ENCODE measurements around the gene FOXL2NB.

The FOXL2NB gene

GRCh38 chr3:138948371-138949001 lies 1.5 kb downstream of the FOXL2NB start:
- no peak overlapping the region for H2BK5ac ChIP-seq (ENCODE audit: low read depth, low read length, poor library complexity, severe bottlenecking)
- no peaks in the 10 kb centered on the region for H3K9me3 ChIP-seq (ENCODE audit: control insufficient read depth, low read length)
- H2AK5ac ChIP-seq (ENCODE audit: low read length, severe bottlenecking) = no peak overlapping the region
- no peak overlapping the region for H3K23ac ChIP-seq (ENCODE audit: low read length in 2 of 2)
- no peak overlapping the region for H3K4ac ChIP-seq (ENCODE audit: low read depth in 1 of 2, low read length in 2 of 2)
- no peak overlapping the region for H3K27ac ChIP-seq (ENCODE audit: low read length, poor library complexity, severe bottlenecking)
- H2AFZ ChIP-seq (ENCODE audit: low read depth, low read length) = no peak overlapping the region
- no peak overlapping the region for H3K14ac ChIP-seq (ENCODE audit: low read length in 2 of 2)
- peaks cover 84 to 89% of the 10 kb centered on the region in 2 experiments for H3K27me3 ChIP-seq (ENCODE audit: control insufficient read depth in 1 of 2, insufficient read depth in 1 of 2, low read length in 2 of 2)
- H2BK120ac ChIP-seq (ENCODE audit: low read depth, low read length) = no peak overlapping the region
- DNase-seq = no peak
- no peak overlapping the region for H3K4me2 ChIP-seq (ENCODE audit: low read length, poor library complexity, severe bottlenecking)
- H3K18ac ChIP-seq (ENCODE audit: low read depth in 1 of 2, low read length in 2 of 2) = no peak overlapping the region
- H3K9ac ChIP-seq (ENCODE audit: low read length) = no peak overlapping the region
- peaks cover 0 to 3% of the 10 kb centered on the region in 2 experiments for H3K36me3 ChIP-seq (ENCODE audit: control insufficient read depth in 1 of 2, insufficient read depth in 2 of 2, low read depth in 1 of 2, low read length in 2 of 2)
- H2BK12ac ChIP-seq (ENCODE audit: low read length in 2 of 2) = no peak overlapping the region
- peaks cover 46% of the 10 kb centered on the region for H3K4me1 ChIP-seq (ENCODE audit: control insufficient read depth, insufficient read depth, low read depth, low read length)
- H3K79me1 ChIP-seq (replicated peaks; ENCODE audit: low read length, poor library complexity, severe bottlenecking) = no peaks in the 10 kb centered on the region
- no peak overlapping the region for H4K91ac ChIP-seq (ENCODE audit: low read length)
- H4K8ac ChIP-seq (ENCODE audit: low read length) = no peak overlapping the region
- no peak overlapping the region for H3K4me3 ChIP-seq (ENCODE audit: insufficient read depth in 1 of 2, low read depth in 1 of 2, low read length in 2 of 2)
- H2BK15ac ChIP-seq (ENCODE audit: low read depth, poor library complexity, severe bottlenecking) = no peak overlapping the region
- WGBS = 55% methylated on average over 3 of the region's 3 CpGs

- Histone ChIP-seq H3K9ac (ENCODE audit: low read length) (no peak overlapping the region), H3K79me1 (replicated peaks; ENCODE audit: low read length, poor library complexity, severe bottlenecking) (no peaks in the 10 kb centered on the region), H3K4me2 (ENCODE audit: low read length, poor library complexity, severe bottlenecking) (peak overlapping the region; percentile 88), H4K8ac (ENCODE audit: low read length) (no peak overlapping the region), H2BK15ac (ENCODE audit: low read depth, poor library complexity, severe bottlenecking) (no peak overlapping the region), H3K14ac (ENCODE audit: low read length in 2 of 2) (no peak overlapping the region), H3K4me1 (ENCODE audit: control insufficient read depth, insufficient read depth, low read depth, low read length) (peaks cover 46% of the 10 kb centered on the region), H3K23ac (ENCODE audit: low read length in 2 of 2) (no peak overlapping the region), H3K18ac (ENCODE audit: low read depth in 1 of 2, low read length in 2 of 2) (no peak overlapping the region), H3K36me3 (ENCODE audit: control insufficient read depth in 1 of 2, insufficient read depth in 2 of 2, low read depth in 1 of 2, low read length in 2 of 2) (peaks cover 0 to 3% of the 10 kb centered on the region in 2 experiments), H4K91ac (ENCODE audit: low read length) (no peak overlapping the region), H3K9me3 (ENCODE audit: control insufficient read depth, low read length) (no peaks in the 10 kb centered on the region), H2BK12ac (ENCODE audit: low read length in 2 of 2) (no peak overlapping the region), H3K4me3 (ENCODE audit: insufficient read depth in 1 of 2, low read depth in 1 of 2, low read length in 2 of 2) (no peak overlapping the region), H3K4ac (ENCODE audit: low read depth in 1 of 2, low read length in 2 of 2) (no peak overlapping the region), H2BK5ac (ENCODE audit: low read depth, low read length, poor library complexity, severe bottlenecking) (no peak overlapping the region), H3K27ac (ENCODE audit: low read length, poor library complexity, severe bottlenecking) (no peak overlapping the region), H2AFZ (ENCODE audit: low read depth, low read length) (no peak overlapping the region), H3K27me3 (ENCODE audit: control insufficient read depth in 1 of 2, insufficient read depth in 1 of 2, low read length in 2 of 2) (peaks cover 78 to 89% of the 10 kb centered on the region in 2 experiments), H2BK120ac (ENCODE audit: low read depth, low read length) (no peak overlapping the region), H2AK5ac (ENCODE audit: low read length, severe bottlenecking) (no peak overlapping the region)
- DNase-seq = no peak
- 26% methylated on average over 5 of the region's 5 CpGs for WGBS
Observed at GRCh38 chr3:138949002-138949418, 2.0 kb downstream of the FOXL2NB start.

GRCh38 chr3:138949445-138950005 lies 2.5 kb downstream of the FOXL2NB start:
- peak overlapping the region in 1 of 2 experiments; percentile 91 for H3K23ac ChIP-seq (ENCODE audit: low read length in 2 of 2)
- no peak overlapping the region for H3K27ac ChIP-seq (ENCODE audit: low read length, poor library complexity, severe bottlenecking)
- no peak overlapping the region for H4K8ac ChIP-seq (ENCODE audit: low read length)
- H3K79me1 ChIP-seq (replicated peaks; ENCODE audit: low read length, poor library complexity, severe bottlenecking) = no peaks in the 10 kb centered on the region
- peaks cover 74 to 88% of the 10 kb centered on the region in 2 experiments for H3K27me3 ChIP-seq (ENCODE audit: control insufficient read depth in 1 of 2, insufficient read depth in 1 of 2, low read length in 2 of 2)
- H3K36me3 ChIP-seq (ENCODE audit: control insufficient read depth in 1 of 2, insufficient read depth in 2 of 2, low read depth in 1 of 2, low read length in 2 of 2) = peaks cover 0 to 3% of the 10 kb centered on the region in 2 experiments
- no peak overlapping the region for H2BK120ac ChIP-seq (ENCODE audit: low read depth, low read length)
- no peak overlapping the region for H2BK12ac ChIP-seq (ENCODE audit: low read length in 2 of 2)
- H3K14ac ChIP-seq (ENCODE audit: low read length in 2 of 2) = peak overlapping the region in 1 of 2 experiments; percentile 39
- H3K9ac ChIP-seq (ENCODE audit: low read length) = no peak overlapping the region
- no peak overlapping the region for H2BK15ac ChIP-seq (ENCODE audit: low read depth, poor library complexity, severe bottlenecking)
- H3K4me2 ChIP-seq (ENCODE audit: low read length, poor library complexity, severe bottlenecking) = peak overlapping the region; percentile 88
- H3K4me3 ChIP-seq (ENCODE audit: insufficient read depth in 1 of 2, low read depth in 1 of 2, low read length in 2 of 2) = peak overlapping the region; percentile 54 to 66
- H3K9me3 ChIP-seq (ENCODE audit: control insufficient read depth, low read length) = no peaks in the 10 kb centered on the region
- H2BK5ac ChIP-seq (ENCODE audit: low read depth, low read length, poor library complexity, severe bottlenecking) = no peak overlapping the region
- 3% methylated on average over 27 of the region's 27 CpGs for WGBS
- H2AK5ac ChIP-seq (ENCODE audit: low read length, severe bottlenecking) = no peak overlapping the region
- peaks cover 44% of the 10 kb centered on the region for H3K4me1 ChIP-seq (ENCODE audit: control insufficient read depth, insufficient read depth, low read depth, low read length)
- no peak overlapping the region for H3K4ac ChIP-seq (ENCODE audit: low read depth in 1 of 2, low read length in 2 of 2)
- H3K18ac ChIP-seq (ENCODE audit: low read depth in 1 of 2, low read length in 2 of 2) = no peak overlapping the region
- no peak for DNase-seq
- H4K91ac ChIP-seq (ENCODE audit: low read length) = no peak overlapping the region
- peak overlapping the region; percentile 37 for H2AFZ ChIP-seq (ENCODE audit: low read depth, low read length)

- no peak overlapping the region for H4K8ac ChIP-seq (ENCODE audit: low read length)
- no peaks in the 10 kb centered on the region for H3K9me3 ChIP-seq (ENCODE audit: control insufficient read depth, low read length)
- H3K18ac ChIP-seq (ENCODE audit: low read depth in 1 of 2, low read length in 2 of 2) = no peak overlapping the region
- no peak overlapping the region for H3K9ac ChIP-seq (ENCODE audit: low read length)
- H4K91ac ChIP-seq (ENCODE audit: low read length) = no peak overlapping the region
- no peak overlapping the region for H2BK120ac ChIP-seq (ENCODE audit: low read depth, low read length)
- no peaks in the 10 kb centered on the region for H3K79me1 ChIP-seq (replicated peaks; ENCODE audit: low read length, poor library complexity, severe bottlenecking)
- peak overlapping the region; percentile 37 for H2AFZ ChIP-seq (ENCODE audit: low read depth, low read length)
- DNase-seq = peak; percentile 36
- H3K14ac ChIP-seq (ENCODE audit: low read length in 2 of 2) = peak overlapping the region in 1 of 2 experiments; percentile 39
- H2BK12ac ChIP-seq (ENCODE audit: low read length in 2 of 2) = no peak overlapping the region
- no peak overlapping the region for H2AK5ac ChIP-seq (ENCODE audit: low read length, severe bottlenecking)
- WGBS = 4% methylated on average over 53 of the region's 53 CpGs
- no peak overlapping the region for H2BK5ac ChIP-seq (ENCODE audit: low read depth, low read length, poor library complexity, severe bottlenecking)
- no peaks in the 10 kb centered on the region for H3K36me3 ChIP-seq (ENCODE audit: control insufficient read depth in 1 of 2, insufficient read depth in 2 of 2, low read depth in 1 of 2, low read length in 2 of 2)
- no peak overlapping the region for H3K4ac ChIP-seq (ENCODE audit: low read depth in 1 of 2, low read length in 2 of 2)
- peak overlapping the region; percentile 54 to 66 for H3K4me3 ChIP-seq (ENCODE audit: insufficient read depth in 1 of 2, low read depth in 1 of 2, low read length in 2 of 2)
- H2BK15ac ChIP-seq (ENCODE audit: low read depth, poor library complexity, severe bottlenecking) = no peak overlapping the region
- H3K4me1 ChIP-seq (ENCODE audit: control insufficient read depth, insufficient read depth, low read depth, low read length) = peaks cover 40% of the 10 kb centered on the region
- peaks cover 74 to 88% of the 10 kb centered on the region in 2 experiments for H3K27me3 ChIP-seq (ENCODE audit: control insufficient read depth in 1 of 2, insufficient read depth in 1 of 2, low read length in 2 of 2)
- peak overlapping the region; percentile 88 for H3K4me2 ChIP-seq (ENCODE audit: low read length, poor library complexity, severe bottlenecking)
- peak overlapping the region in 1 of 2 experiments; percentile 91 for H3K23ac ChIP-seq (ENCODE audit: low read length in 2 of 2)
- no peak overlapping the region for H3K27ac ChIP-seq (ENCODE audit: low read length, poor library complexity, severe bottlenecking)
Observed at GRCh38 chr3:138950006-138950644, 3.1 kb downstream of the FOXL2NB start.

Measured in mesenchymal stem cell (in vitro differentiated cells and primary cell).